Measurements from ENCODE around the gene CTBP2.

Gene CTBP2

GRCh38 chr10:125155101-125155500, 5.3 kb downstream of the CTBP2 start:
- peaks cover 5% of the 10 kb centered on the region for H3K36me3 Mint-ChIP-seq (ENCODE audit: low read depth)
- peak overlapping the region; percentile 93 to 97 (median 97) for H3K27ac Mint-ChIP-seq
- H3K27me3 Mint-ChIP-seq (ENCODE audit: low read depth), result no peaks in the 10 kb centered on the region
- H3K4me3 Mint-ChIP-seq, result peak overlapping the region; percentile 71 to 99 (median 74)
- peaks cover 76% of the 10 kb centered on the region for H3K4me1 Mint-ChIP-seq
- no peaks in the 10 kb centered on the region for H3K9me3 Mint-ChIP-seq
- TF ChIP-seq, protein P1, sequence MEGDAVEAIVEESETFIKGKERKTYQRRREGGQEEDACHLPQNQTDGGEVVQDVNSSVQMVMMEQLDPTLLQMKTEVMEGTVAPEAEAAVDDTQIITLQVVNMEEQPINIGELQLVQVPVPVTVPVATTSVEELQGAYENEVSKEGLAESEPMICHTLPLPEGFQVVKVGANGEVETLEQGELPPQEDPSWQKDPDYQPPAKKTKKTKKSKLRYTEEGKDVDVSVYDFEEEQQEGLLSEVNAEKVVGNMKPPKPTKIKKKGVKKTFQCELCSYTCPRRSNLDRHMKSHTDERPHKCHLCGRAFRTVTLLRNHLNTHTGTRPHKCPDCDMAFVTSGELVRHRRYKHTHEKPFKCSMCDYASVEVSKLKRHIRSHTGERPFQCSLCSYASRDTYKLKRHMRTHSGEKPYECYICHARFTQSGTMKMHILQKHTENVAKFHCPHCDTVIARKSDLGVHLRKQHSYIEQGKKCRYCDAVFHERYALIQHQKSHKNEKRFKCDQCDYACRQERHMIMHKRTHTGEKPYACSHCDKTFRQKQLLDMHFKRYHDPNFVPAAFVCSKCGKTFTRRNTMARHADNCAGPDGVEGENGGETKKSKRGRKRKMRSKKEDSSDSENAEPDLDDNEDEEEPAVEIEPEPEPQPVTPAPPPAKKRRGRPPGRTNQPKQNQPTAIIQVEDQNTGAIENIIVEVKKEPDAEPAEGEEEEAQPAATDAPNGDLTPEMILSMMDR (IDR thresholded peaks at IDR 0.05; ENCODE audit: unreplicated experiment in 3 of 3), result no peak

GRCh38 chr10:125154529-125154928, 5.8 kb downstream of the CTBP2 start:
- TF ChIP-seq, protein P1 (IDR thresholded peaks at IDR 0.05; ENCODE audit: unreplicated experiment in 3 of 3), result no peak
- H3K4me3 Mint-ChIP-seq, result peak overlapping the region; percentile 56 to 74 (median 71)
- peak overlapping the region; percentile 93 to 97 (median 97) for H3K27ac Mint-ChIP-seq
- no peaks in the 10 kb centered on the region for H3K9me3 Mint-ChIP-seq
- H3K36me3 Mint-ChIP-seq (ENCODE audit: low read depth), result peaks cover 8% of the 10 kb centered on the region
- H3K4me1 Mint-ChIP-seq, result peaks cover 82% of the 10 kb centered on the region
- no peaks in the 10 kb centered on the region for H3K27me3 Mint-ChIP-seq (ENCODE audit: low read depth)

DNA sequence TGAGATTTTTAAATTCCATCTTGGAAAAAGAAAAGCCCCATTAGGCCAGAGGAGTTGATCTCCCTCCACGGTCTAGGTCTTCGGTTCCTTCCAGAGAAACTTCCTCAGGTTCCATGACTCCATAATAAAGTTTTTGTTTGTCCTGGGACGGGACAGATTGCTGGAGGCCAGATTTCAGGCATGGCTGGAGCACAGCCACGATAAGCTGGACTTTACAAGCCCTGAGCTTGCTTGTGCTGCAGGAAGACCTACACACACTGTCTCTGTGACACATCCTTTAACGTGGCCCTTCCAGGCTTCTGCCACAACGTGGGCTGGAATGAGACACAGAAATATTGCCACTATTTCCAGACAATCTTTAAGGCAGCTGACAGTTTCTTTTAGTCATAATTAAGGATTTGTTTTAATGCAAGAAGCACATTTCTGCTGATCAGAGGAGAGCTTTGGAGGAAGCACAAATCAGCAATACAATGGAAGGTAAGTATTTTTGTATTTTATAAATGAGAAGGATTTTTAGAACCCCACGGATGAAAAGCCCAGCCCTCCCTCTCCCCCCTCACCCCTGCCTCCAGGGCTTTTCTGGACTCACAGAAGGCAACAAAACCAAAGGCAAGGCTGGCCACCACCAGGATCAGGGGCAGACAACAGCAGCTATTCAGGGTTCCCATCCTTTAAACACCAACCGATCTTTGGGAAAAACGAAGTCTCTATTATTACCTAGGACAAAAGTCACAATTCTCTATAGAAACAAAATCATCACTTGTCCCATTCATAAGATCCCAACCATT, 6.5 kb downstream of the CTBP2 start:
- H3K4me1 Mint-ChIP-seq, result peaks cover 88% of the 10 kb centered on the region

DNA sequence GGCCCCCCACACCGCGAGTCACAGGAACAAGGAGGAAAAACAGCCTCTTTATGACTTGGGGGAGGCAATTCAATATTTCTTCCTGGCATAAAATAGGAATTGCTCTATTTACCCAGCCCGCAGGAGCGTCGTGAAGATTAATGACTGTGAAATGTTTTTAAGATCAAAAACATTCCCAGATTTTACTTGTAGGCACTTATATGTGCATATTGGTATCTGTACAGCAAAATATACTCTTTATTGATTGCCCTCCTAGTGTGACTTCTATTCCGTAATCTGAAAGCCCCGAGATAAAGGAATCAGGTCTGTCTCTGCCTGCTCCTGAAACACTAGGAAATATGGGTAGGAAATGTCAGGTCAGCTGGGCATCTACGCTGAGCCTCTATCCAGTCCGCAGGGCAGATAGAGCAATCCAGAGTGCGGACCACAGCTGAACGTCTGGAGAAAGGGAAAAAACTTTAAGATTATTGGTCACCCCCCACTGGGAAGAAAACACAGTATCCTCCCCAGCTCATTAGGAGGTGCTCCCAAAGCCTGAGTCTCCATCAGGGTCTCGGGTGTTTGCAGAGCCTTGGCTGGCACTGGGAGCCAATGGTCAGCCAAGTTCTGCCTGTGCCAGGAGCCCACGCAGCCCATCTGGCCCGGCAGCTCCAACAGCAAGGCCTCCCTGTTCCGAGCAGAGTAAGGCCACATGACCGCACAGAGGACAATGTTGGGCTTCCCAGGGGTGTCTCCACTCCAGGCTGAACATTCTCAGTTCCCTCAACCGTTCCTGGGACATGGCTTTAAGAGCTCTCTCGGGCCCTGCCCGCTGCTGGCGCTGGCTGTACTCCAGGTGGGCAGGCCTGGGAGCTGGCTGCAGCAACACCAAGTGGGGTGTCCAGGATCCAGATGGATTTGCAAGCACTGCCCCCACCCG, 7.7 kb downstream of the CTBP2 start:
- TF ChIP-seq, protein P1 (IDR thresholded peaks at IDR 0.05; ENCODE audit: unreplicated experiment in 3 of 3), result no peak
- Mint-ChIP-seq H3K9me3 (no peaks in the 10 kb centered on the region), H3K27me3 (ENCODE audit: low read depth) (no peaks in the 10 kb centered on the region), H3K4me3 (peak overlapping the region; percentile 45 to 72 (median 69)), H3K27ac (peak overlapping the region; percentile 93 to 97 (median 97)), H3K36me3 (ENCODE audit: low read depth) (peaks cover 22% of the 10 kb centered on the region), H3K4me1 (peaks cover 90% of the 10 kb centered on the region)

More for the DNA sequence above, 6.5 kb downstream of the CTBP2 start:
- H3K9me3 Mint-ChIP-seq, result no peaks in the 10 kb centered on the region
- peak overlapping the region; percentile 93 to 97 (median 97) for H3K27ac Mint-ChIP-seq
- peaks cover 14% of the 10 kb centered on the region for H3K36me3 Mint-ChIP-seq (ENCODE audit: low read depth)
- TF ChIP-seq, protein P1 (IDR thresholded peaks at IDR 0.05; ENCODE audit: unreplicated experiment in 3 of 3), result no peak
- H3K4me3 Mint-ChIP-seq, result peak overlapping the region; percentile 56 to 74 (median 71)
- no peaks in the 10 kb centered on the region for H3K27me3 Mint-ChIP-seq (ENCODE audit: low read depth)

DNA sequence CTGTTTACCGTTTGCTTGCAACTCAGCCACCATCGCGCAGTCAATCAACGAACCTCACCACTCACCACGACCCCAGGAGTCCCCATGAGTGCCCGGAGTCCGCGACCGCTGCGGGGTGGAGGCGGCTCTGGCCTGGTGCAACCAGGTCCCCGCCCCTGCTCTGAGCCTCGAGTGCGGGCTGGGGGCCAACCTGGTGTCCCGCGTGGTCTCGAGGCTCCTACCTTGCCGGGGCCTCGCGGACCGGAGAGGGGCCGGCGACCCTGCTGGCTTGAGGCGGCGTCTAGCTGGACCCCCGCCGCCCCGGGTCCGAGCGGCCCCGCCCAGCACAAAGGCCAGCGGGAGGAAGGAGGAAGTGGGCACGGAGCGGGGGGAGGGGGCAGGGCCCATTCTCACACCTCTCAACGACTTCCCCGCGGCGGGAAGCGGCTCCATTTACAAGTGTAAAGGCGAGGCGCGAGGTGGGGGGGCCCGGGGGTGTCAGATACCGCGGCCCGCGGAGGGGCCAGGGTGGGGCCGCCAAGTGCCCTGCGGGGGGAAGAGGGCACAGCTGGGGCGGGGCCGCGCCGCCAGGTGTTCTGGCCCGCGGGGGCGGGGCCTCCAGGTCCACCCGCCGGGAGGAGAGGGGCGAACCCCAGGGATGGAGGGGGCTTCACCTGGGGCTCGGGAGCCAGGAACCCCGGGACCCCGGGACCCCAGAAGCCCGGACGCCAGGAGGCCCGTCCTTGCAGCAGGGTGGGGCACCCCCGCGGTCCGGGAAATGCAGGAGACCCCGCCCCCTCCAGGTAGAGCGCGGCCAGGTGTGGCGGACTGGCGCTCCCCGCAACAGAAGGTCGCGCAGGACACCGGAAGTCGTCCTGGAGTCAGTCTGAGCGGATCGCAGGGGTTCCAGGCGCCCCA, 8.6 kb downstream of the CTBP2 start:
- no peaks in the 10 kb centered on the region for H3K9me3 Mint-ChIP-seq
- H3K27me3 Mint-ChIP-seq (ENCODE audit: low read depth), result no peaks in the 10 kb centered on the region
- TF ChIP-seq, protein P1 (IDR thresholded peaks at IDR 0.05; ENCODE audit: unreplicated experiment in 3 of 3), result no peak
- peaks cover 22% of the 10 kb centered on the region for H3K36me3 Mint-ChIP-seq (ENCODE audit: low read depth)
- H3K4me3 Mint-ChIP-seq, result peak overlapping the region; percentile 34 to 72 (median 69)
- H3K27ac Mint-ChIP-seq, result peak overlapping the region; percentile 93 to 97 (median 97)
- peaks cover 90% of the 10 kb centered on the region for H3K4me1 Mint-ChIP-seq
